Ishikawa (cell line): ENCODE measurements around the gene THRA.

Experiments
- CEBPB ChIP-seq: IDR thresholded peaks from 2 replicates; pipeline ENCODE4 v1.6.1; 2012
- CREB1 ChIP-seq: IDR thresholded peaks from 2 replicates; pipeline ENCODE4 v1.6.1; 2012; ENCODE audit warnings: low read depth
- EP300 ChIP-seq: IDR thresholded peaks from 2 replicates; pipeline ENCODE4 v1.6.1; 2012; ENCODE audit warnings: borderline replicate concordance
- FOXM1 ChIP-seq: IDR thresholded peaks from 2 replicates; pipeline ENCODE4 v1.6.1; 2012; ENCODE audit warnings: low read depth, borderline replicate concordance
- NFIC ChIP-seq: IDR thresholded peaks from 2 replicates; pipeline ENCODE4 v1.6.1; 2012
- RAD21 ChIP-seq: IDR thresholded peaks from 2 replicates; pipeline ENCODE4 v1.6.1; 2012; ENCODE audit warnings: low read depth
- REST ChIP-seq: IDR thresholded peaks from 2 replicates; pipeline ENCODE4 v1.6.1; 2012; ENCODE audit warnings: low read depth, mild to moderate bottlenecking

DNA sequence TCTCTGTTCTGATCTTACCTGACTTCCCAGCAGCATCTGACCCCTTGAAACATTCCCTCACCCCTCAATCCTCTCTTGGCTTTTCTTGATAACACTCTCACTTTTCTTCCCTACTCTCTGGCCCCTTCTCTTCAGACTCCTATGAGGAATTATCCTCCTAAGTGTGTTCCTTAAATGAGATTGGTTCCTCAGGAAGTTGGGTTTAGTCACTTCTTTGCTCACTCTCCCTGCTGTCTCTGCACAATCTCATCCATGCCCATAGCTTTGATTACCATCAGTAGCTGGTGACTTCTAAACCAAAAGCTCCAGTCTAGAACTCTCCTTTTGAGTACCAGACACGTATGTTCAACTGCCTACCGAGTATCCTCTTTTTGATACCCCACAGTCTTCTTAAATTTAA is 21.6 kb upstream of the THRA start:
- TF ChIP-seq RAD21 (no peak), EP300 (no peak), CREB1 (no peak), FOXM1 (no peak), REST (no peak), NFIC (no peak), CEBPB (no peak)
